Measurements from ENCODE around the gene FIZ1. TPM values are rescaled to one million over a fixed set of nuclear protein-coding genes. Genes with fewer than 3 reads are reported as not detected.

Gene FIZ1
- total RNA-seq, 1 experiment from 2014 or later = 29.3 TPM

GRCh38 chr19:55621205-55621672 lies 21.9 kb upstream of the FIZ1 start:
- Histone ChIP-seq H3K9me3 (ENCODE audit: low read depth, low read length, poor library complexity, severe bottlenecking) (no peaks in the 10 kb centered on the region), H3K36me3 (ENCODE audit: insufficient read depth, low read length, poor library complexity, severe bottlenecking) (peaks cover 18% of the 10 kb centered on the region), H3K27ac (ENCODE audit: low read depth, low read length, poor library complexity, severe bottlenecking) (no peak overlapping the region), H3K4me3 (ENCODE audit: low read depth, low read length, poor library complexity, severe bottlenecking) (no peak overlapping the region), H3K4me1 (ENCODE audit: insufficient read depth, low read length, poor library complexity, severe bottlenecking) (peaks cover 5% of the 10 kb centered on the region), H3K27me3 (replicated peaks; ENCODE audit: insufficient read depth, low read depth, low read length, poor library complexity) (no peaks in the 10 kb centered on the region)
- intact Hi-C loops (cut with micrococcal nuclease; ENCODE audit: unreplicated experiment) = no loop called here
- BruUV-seq (replicated peaks) = no TSS peak
- no peak for TF ChIP-seq CTCF (conservative IDR thresholded peaks at IDR 0.05; ENCODE audit: low read depth, low read length)
- TF ChIP-seq EZH2 (IDR thresholded peaks at IDR 0.05; ENCODE audit: borderline replicate concordance, low read depth, low read length, poor library complexity, severe bottlenecking) = no peak
- POLR2A ChIA-PET (ENCODE audit: low non-redundant PET) = interaction anchor here (0.6 kb wide), 1 partner anchor 16 kb away, joined by 3 read pairs; no protein-coding TSS in a partner anchor
- DNase-seq (ENCODE audit: low spot score) = no peak
- CTCF ChIA-PET = no interaction called here

GRCh38 chr19:55620410-55621204 lies 21.3 kb upstream of the FIZ1 start:
- Histone ChIP-seq H3K27me3 (replicated peaks; ENCODE audit: insufficient read depth, low read depth, low read length, poor library complexity) (no peaks in the 10 kb centered on the region), H3K9me3 (ENCODE audit: low read depth, low read length, poor library complexity, severe bottlenecking) (no peaks in the 10 kb centered on the region), H3K4me3 (ENCODE audit: low read depth, low read length, poor library complexity, severe bottlenecking) (no peak overlapping the region), H3K36me3 (ENCODE audit: insufficient read depth, low read length, poor library complexity, severe bottlenecking) (peaks cover 21% of the 10 kb centered on the region), H3K4me1 (ENCODE audit: insufficient read depth, low read length, poor library complexity, severe bottlenecking) (peaks cover 5% of the 10 kb centered on the region), H3K27ac (ENCODE audit: low read depth, low read length, poor library complexity, severe bottlenecking) (peak overlapping the region; percentile 13)
- BruUV-seq (replicated peaks) = TSS peak; percentile 18
- intact Hi-C loops (cut with micrococcal nuclease; ENCODE audit: unreplicated experiment) = no loop called here
- ChIA-PET CTCF (no interaction called here), POLR2A (ENCODE audit: low non-redundant PET) (interaction anchor here (0.6 kb wide), 2 partner anchors 16 to 1159 kb away, joined by 3 to 10 read pairs; no protein-coding TSS in a partner anchor)
- no peak for DNase-seq (ENCODE audit: low spot score)
- no peak for TF ChIP-seq EZH2 (IDR thresholded peaks at IDR 0.05; ENCODE audit: borderline replicate concordance, low read depth, low read length, poor library complexity, severe bottlenecking)
- TF ChIP-seq CTCF (conservative IDR thresholded peaks at IDR 0.05; ENCODE audit: low read depth, low read length) = no peak

GRCh38 chr19:55619286-55619685 lies 20.0 kb upstream of the FIZ1 start:
- BruUV-seq (replicated peaks) = no TSS peak
- Histone ChIP-seq H3K36me3 (ENCODE audit: insufficient read depth, low read length, poor library complexity, severe bottlenecking) (peaks cover 25% of the 10 kb centered on the region), H3K27me3 (replicated peaks; ENCODE audit: insufficient read depth, low read depth, low read length, poor library complexity) (no peaks in the 10 kb centered on the region), H3K4me1 (ENCODE audit: insufficient read depth, low read length, poor library complexity, severe bottlenecking) (no peaks in the 10 kb centered on the region), H3K9me3 (ENCODE audit: low read depth, low read length, poor library complexity, severe bottlenecking) (no peaks in the 10 kb centered on the region), H3K27ac (ENCODE audit: low read depth, low read length, poor library complexity, severe bottlenecking) (no peak overlapping the region), H3K4me3 (ENCODE audit: low read depth, low read length, poor library complexity, severe bottlenecking) (no peak overlapping the region)
- intact Hi-C loops (cut with micrococcal nuclease; ENCODE audit: unreplicated experiment) = no loop called here
- no peak for TF ChIP-seq CTCF (conservative IDR thresholded peaks at IDR 0.05; ENCODE audit: low read depth, low read length)
- no peak for TF ChIP-seq EZH2 (IDR thresholded peaks at IDR 0.05; ENCODE audit: borderline replicate concordance, low read depth, low read length, poor library complexity, severe bottlenecking)
- POLR2A ChIA-PET (ENCODE audit: low non-redundant PET) = interaction anchor here (0.8 kb wide), 1 partner anchor 15 kb away, joined by 6 read pairs; no protein-coding TSS in a partner anchor
- DNase-seq (ENCODE audit: low spot score) = no peak
- CTCF ChIA-PET = no interaction called here

Measured in A673 (cell line).